ENCODE data around the gene PPM1H.

Gene PPM1H

GRCh38 chr12:62602255-62603060 lies 332.5 kb downstream of the PPM1H start (continued):
- TF ChIP-seq TSHZ1 (tag by site-specific recombination; IDR thresholded peaks at IDR 0.05; ENCODE audit: borderline replicate concordance) (peak; percentile 9; the same call in 1 of the 2 replicates), ZNF214 (tag by site-specific recombination; IDR thresholded peaks at IDR 0.05; ENCODE audit: borderline replicate concordance) (no peak), ZNF692 (tag by site-specific recombination; IDR thresholded peaks at IDR 0.05) (peak; percentile 93), ZBTB21 (tag by site-specific recombination; IDR thresholded peaks at IDR 0.05) (peak; percentile 98), ZNF18 (tag by site-specific recombination; IDR thresholded peaks at IDR 0.05) (no peak), PATZ1 (tag by site-specific recombination; IDR thresholded peaks at IDR 0.05) (peak; percentile 92), OSR2 (tag by site-specific recombination; IDR thresholded peaks at IDR 0.05) (peak; percentile 58), ZNF701 (tag by site-specific recombination; IDR thresholded peaks at IDR 0.05) (no peak), ZBTB49 (tag by site-specific recombination; IDR thresholded peaks at IDR 0.05; ENCODE audit: low read depth) (no peak), ZNF449 (tag by site-specific recombination; IDR thresholded peaks at IDR 0.05) (peak; percentile 53), ZNF24 (tag by site-specific recombination; IDR thresholded peaks at IDR 0.05) (peak; percentile 86; the same call in 1 of the 2 replicates), YY2 (tag by site-specific recombination; IDR thresholded peaks at IDR 0.05) (peak; percentile 90), ZNF174 (tag by site-specific recombination; IDR thresholded peaks at IDR 0.05) (no peak), ZNF548 (tag by site-specific recombination; IDR thresholded peaks at IDR 0.05) (no peak), ZNF664 (tag by site-specific recombination; IDR thresholded peaks at IDR 0.05) (peak; percentile 18; the same call in 1 of the 2 replicates), KLF9 (tag by site-specific recombination; IDR thresholded peaks at IDR 0.05; ENCODE audit: low read depth) (peak; percentile 80), ZNF558 (tag by site-specific recombination; IDR thresholded peaks at IDR 0.05) (no peak; the same call in 1 of the 2 replicates), ZNF530 (tag by site-specific recombination; IDR thresholded peaks at IDR 0.05; ENCODE audit: low read depth) (no peak), ZNF623 (tag by site-specific recombination; IDR thresholded peaks at IDR 0.05) (peak; percentile 12; the same call in 1 of the 2 replicates), ZNF660 (tag by site-specific recombination; IDR thresholded peaks at IDR 0.05) (peak; percentile 79), ZNF707 (tag by site-specific recombination; IDR thresholded peaks at IDR 0.05) (no peak), ZNF280D (tag by site-specific recombination; IDR thresholded peaks at IDR 0.05) (peak; percentile 57; the same call in 1 of the 2 replicates)
